ENCODE data around the gene SLC25A21. TPM values are rescaled to one million over a fixed set of nuclear protein-coding genes. Genes with fewer than 3 reads are reported as not detected.

Gene SLC25A21
- total RNA-seq, 1 donor from 2014 or later = 6.4 TPM

DNA sequence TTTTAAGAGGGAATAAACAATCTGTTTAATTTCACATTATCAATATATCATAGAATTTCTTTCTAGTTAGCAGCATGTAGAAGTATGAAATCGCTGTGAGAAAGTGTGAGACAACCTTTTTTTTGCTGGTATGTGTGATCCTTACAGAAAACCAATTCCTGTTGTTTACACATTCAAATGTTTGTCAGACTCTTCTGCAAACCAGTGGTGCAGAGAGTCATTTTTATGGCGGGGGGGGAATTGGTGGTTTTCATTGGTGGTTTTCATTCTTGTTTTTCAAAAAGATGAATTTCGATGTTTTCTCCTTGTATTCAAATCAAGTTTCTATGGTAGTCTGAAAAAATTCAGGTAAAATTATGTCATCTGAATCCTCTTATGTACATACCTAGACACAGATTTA is 57.8 kb downstream of the SLC25A21 start:
- no peak overlapping the region for H3K9ac ChIP-seq
- H3K36me3 ChIP-seq = no peaks in the 10 kb centered on the region
- no peak overlapping the region for H3K4me2 ChIP-seq
- H3K27ac Mint-ChIP-seq = no peak overlapping the region
- H3K36me3 Mint-ChIP-seq = no peaks in the 10 kb centered on the region
- no peaks in the 10 kb centered on the region for H3K9me3 Mint-ChIP-seq
- H3K9me3 ChIP-seq (ENCODE audit: low read depth) = no peaks in the 10 kb centered on the region
- H3K4me3 ChIP-seq = no peak overlapping the region
- no peaks in the 10 kb centered on the region for H3K27me3 ChIP-seq
- no peaks in the 10 kb centered on the region for H4K20me1 ChIP-seq (ENCODE audit: low read depth)
- H3K79me2 ChIP-seq (ENCODE audit: low read depth) = no peaks in the 10 kb centered on the region
- H2AFZ ChIP-seq (replicated peaks) = no peak overlapping the region
- H3K27ac ChIP-seq = no peak overlapping the region
- H3F3A ChIP-seq (ENCODE audit: low read depth) = no peaks in the 10 kb centered on the region
- TF ChIP-seq EZH2phosphoT487 (IDR thresholded peaks at IDR 0.05) = no peak
- TF ChIP-seq EZH2 (IDR thresholded peaks at IDR 0.05) = no peak
- TF ChIP-seq, protein P1, sequence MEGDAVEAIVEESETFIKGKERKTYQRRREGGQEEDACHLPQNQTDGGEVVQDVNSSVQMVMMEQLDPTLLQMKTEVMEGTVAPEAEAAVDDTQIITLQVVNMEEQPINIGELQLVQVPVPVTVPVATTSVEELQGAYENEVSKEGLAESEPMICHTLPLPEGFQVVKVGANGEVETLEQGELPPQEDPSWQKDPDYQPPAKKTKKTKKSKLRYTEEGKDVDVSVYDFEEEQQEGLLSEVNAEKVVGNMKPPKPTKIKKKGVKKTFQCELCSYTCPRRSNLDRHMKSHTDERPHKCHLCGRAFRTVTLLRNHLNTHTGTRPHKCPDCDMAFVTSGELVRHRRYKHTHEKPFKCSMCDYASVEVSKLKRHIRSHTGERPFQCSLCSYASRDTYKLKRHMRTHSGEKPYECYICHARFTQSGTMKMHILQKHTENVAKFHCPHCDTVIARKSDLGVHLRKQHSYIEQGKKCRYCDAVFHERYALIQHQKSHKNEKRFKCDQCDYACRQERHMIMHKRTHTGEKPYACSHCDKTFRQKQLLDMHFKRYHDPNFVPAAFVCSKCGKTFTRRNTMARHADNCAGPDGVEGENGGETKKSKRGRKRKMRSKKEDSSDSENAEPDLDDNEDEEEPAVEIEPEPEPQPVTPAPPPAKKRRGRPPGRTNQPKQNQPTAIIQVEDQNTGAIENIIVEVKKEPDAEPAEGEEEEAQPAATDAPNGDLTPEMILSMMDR (IDR thresholded peaks at IDR 0.05) = no peak
- H3K4me1 ChIP-seq = no peaks in the 10 kb centered on the region
- H3K4me1 Mint-ChIP-seq = no peaks in the 10 kb centered on the region
- peaks cover 2% of the 10 kb centered on the region for H3K27me3 Mint-ChIP-seq (ENCODE audit: insufficient read depth, low read depth)
- H3K4me3 Mint-ChIP-seq = no peak overlapping the region
- no peak for DNase-seq (ENCODE audit: low spot score)

DNA sequence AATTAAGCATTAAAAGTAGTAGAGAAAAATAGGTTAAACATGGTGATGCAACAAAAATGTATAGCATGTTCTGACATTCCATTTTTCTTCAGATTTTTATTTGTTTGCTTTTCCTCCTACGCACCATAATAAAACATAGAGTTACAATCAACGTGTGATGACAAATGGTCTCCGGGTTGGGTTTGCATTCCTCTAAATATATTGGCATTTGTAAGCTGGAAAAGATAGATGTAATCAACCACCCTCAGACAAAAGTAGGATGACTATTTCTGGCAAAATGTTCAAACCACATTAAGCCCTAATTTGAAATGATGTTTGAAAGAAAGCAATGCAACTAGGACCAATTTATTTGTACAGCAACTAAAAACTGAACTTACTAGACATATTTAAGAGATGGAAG is 58.4 kb downstream of the SLC25A21 start:
- no peaks in the 10 kb centered on the region for H3K79me2 ChIP-seq (ENCODE audit: low read depth)
- no peaks in the 10 kb centered on the region for H3K36me3 ChIP-seq
- H3K4me2 ChIP-seq = no peak overlapping the region
- Mint-ChIP-seq H3K27me3 (ENCODE audit: insufficient read depth, low read depth) (peaks cover 2% of the 10 kb centered on the region), H3K27ac (no peak overlapping the region), H3K4me3 (no peak overlapping the region), H3K9me3 (no peaks in the 10 kb centered on the region), H3K36me3 (no peaks in the 10 kb centered on the region), H3K4me1 (no peaks in the 10 kb centered on the region)
- no peaks in the 10 kb centered on the region for H4K20me1 ChIP-seq (ENCODE audit: low read depth)
- H3K9me3 ChIP-seq (ENCODE audit: low read depth) = no peaks in the 10 kb centered on the region
- no peaks in the 10 kb centered on the region for H3F3A ChIP-seq (ENCODE audit: low read depth)
- no peak overlapping the region for H3K9ac ChIP-seq
- H3K27ac ChIP-seq = no peak overlapping the region
- H3K4me3 ChIP-seq = no peak overlapping the region
- no peak for DNase-seq (ENCODE audit: low spot score)
- no peaks in the 10 kb centered on the region for H3K27me3 ChIP-seq
- no peak overlapping the region for H2AFZ ChIP-seq (replicated peaks)
- H3K4me1 ChIP-seq = no peaks in the 10 kb centered on the region
- TF ChIP-seq EZH2 (IDR thresholded peaks at IDR 0.05) (no peak), EZH2phosphoT487 (IDR thresholded peaks at IDR 0.05) (no peak)
- TF ChIP-seq, protein P1 (IDR thresholded peaks at IDR 0.05) = no peak

DNA sequence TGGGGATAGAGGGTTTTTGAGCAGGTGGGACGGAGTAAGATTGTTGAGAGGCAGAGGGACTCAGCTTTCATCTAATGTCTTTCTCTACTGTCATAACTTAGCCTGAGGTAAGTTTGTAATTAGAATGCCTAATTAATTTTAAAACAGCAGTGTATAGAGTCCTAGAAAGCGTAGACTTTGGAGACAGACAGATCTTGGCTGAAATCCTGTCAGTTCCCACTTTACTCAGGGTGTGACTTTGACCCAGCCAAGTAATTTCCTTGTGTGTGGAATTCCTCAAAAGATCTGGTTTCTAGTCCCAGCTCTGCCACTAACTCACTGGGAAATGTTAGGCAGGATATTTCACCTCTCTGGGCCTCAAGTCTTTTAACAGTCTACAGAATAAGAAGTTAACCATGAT is 74.3 kb downstream of the SLC25A21 start:
- Histone ChIP-seq H3K27me3 (no peaks in the 10 kb centered on the region), H3K4me1 (no peaks in the 10 kb centered on the region), H3F3A (ENCODE audit: low read depth) (no peaks in the 10 kb centered on the region), H3K79me2 (ENCODE audit: low read depth) (no peaks in the 10 kb centered on the region), H3K27ac (no peak overlapping the region), H3K36me3 (no peaks in the 10 kb centered on the region), H3K4me2 (no peak overlapping the region), H3K9me3 (ENCODE audit: low read depth) (no peaks in the 10 kb centered on the region), H2AFZ (replicated peaks) (no peak overlapping the region), H4K20me1 (ENCODE audit: low read depth) (no peaks in the 10 kb centered on the region), H3K4me3 (no peak overlapping the region), H3K9ac (no peak overlapping the region)
- TF ChIP-seq, protein P1 (IDR thresholded peaks at IDR 0.05) = no peak
- no peaks in the 10 kb centered on the region for H3K9me3 Mint-ChIP-seq
- H3K4me3 Mint-ChIP-seq = no peak overlapping the region
- no peak overlapping the region for H3K27ac Mint-ChIP-seq
- no peaks in the 10 kb centered on the region for H3K4me1 Mint-ChIP-seq
- DNase-seq (ENCODE audit: low spot score) = no peak
- no peaks in the 10 kb centered on the region for H3K36me3 Mint-ChIP-seq
- H3K27me3 Mint-ChIP-seq (ENCODE audit: insufficient read depth, low read depth) = no peaks in the 10 kb centered on the region

DNA sequence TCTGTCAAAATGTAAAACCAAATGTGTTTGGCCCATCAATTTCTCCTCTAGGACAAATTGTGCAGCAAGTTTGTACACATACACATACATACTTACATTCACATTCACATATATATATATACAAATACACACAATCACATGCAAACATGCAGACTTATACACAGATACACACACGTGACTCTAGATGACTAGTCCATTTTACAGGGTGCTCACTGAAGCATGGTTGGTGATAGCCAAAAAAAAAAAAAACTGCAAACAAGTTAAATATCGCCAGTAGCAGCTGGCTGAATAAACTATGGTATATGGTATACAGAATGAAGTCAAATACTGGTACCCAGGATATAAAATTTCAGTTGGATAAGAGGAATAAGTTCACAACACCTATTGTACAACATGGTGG is 77.9 kb downstream of the SLC25A21 start:
- Mint-ChIP-seq H3K36me3 (no peaks in the 10 kb centered on the region), H3K4me1 (no peaks in the 10 kb centered on the region), H3K4me3 (no peak overlapping the region), H3K9me3 (no peaks in the 10 kb centered on the region), H3K27me3 (ENCODE audit: insufficient read depth, low read depth) (no peaks in the 10 kb centered on the region), H3K27ac (no peak overlapping the region)
- H3K9ac ChIP-seq = no peak overlapping the region
- no peaks in the 10 kb centered on the region for H3K36me3 ChIP-seq
- H3K4me3 ChIP-seq = no peak overlapping the region
- H3K79me2 ChIP-seq (ENCODE audit: low read depth) = no peaks in the 10 kb centered on the region
- no peaks in the 10 kb centered on the region for H3K4me1 ChIP-seq
- no peaks in the 10 kb centered on the region for H3K27me3 ChIP-seq
- no peak overlapping the region for H3K4me2 ChIP-seq
- no peak for DNase-seq (ENCODE audit: low spot score)
- no peak overlapping the region for H3K27ac ChIP-seq
- no peak overlapping the region for H2AFZ ChIP-seq (replicated peaks)
- H4K20me1 ChIP-seq (ENCODE audit: low read depth) = no peaks in the 10 kb centered on the region
- TF ChIP-seq, protein P1 (IDR thresholded peaks at IDR 0.05) = no peak
- TF ChIP-seq EZH2phosphoT487 (IDR thresholded peaks at IDR 0.05) = no peak
- TF ChIP-seq EZH2 (IDR thresholded peaks at IDR 0.05) = no peak
- no peaks in the 10 kb centered on the region for H3F3A ChIP-seq (ENCODE audit: low read depth)
- no peaks in the 10 kb centered on the region for H3K9me3 ChIP-seq (ENCODE audit: low read depth)
